Measurements from ENCODE around the gene CD81. TPM values are rescaled to one million over a fixed set of nuclear protein-coding genes. Genes with fewer than 3 reads are reported as not detected.

Gene CD81
- total and polyA plus RNA-seq, 2 donors, result 59.8 to 179 TPM

- H3K4me3 ChIP-seq (ENCODE audit: low read length in 2 of 2), result no peak overlapping the region
Measured at GRCh38 chr11:2382936-2383851, 6.1 kb downstream of the CD81 start.

GRCh38 chr11:2383852-2384804 is 7.0 kb downstream of the CD81 start:
- Histone ChIP-seq H3K4me1 (ENCODE audit: control insufficient read depth in 2 of 2, insufficient read depth in 2 of 2, low read length in 2 of 2) (peaks cover 57 to 91% of the 10 kb centered on the region in 2 donors), H3K27me3 (ENCODE audit: control insufficient read depth in 2 of 2, insufficient read depth in 1 of 2, low read length in 1 of 2) (no peaks in the 10 kb centered on the region), H3K36me3 (ENCODE audit: control insufficient read depth in 2 of 2, insufficient read depth in 2 of 2, low read length in 1 of 2) (peaks cover 10 to 20% of the 10 kb centered on the region in 2 donors), H3K4me3 (ENCODE audit: low read length in 2 of 2) (no peak overlapping the region), H3K27ac (ENCODE audit: low read depth in 1 of 2, low read length in 1 of 2) (peak overlapping the region; percentile 18 to 88), H3K9me3 (ENCODE audit: control insufficient read depth in 2 of 2, insufficient read depth in 1 of 2, low read length in 1 of 2) (peaks cover 1 to 9% of the 10 kb centered on the region in 2 donors)
- 88% methylated on average over 33 of the region's 33 CpGs for WGBS
- no peak for DNase-seq (ENCODE audit: low read depth in 6 of 9, low spot score in 9 of 9)

More at GRCh38 chr11:2382936-2383851, 6.1 kb downstream of the CD81 start:
- H3K36me3 ChIP-seq (ENCODE audit: control insufficient read depth in 2 of 2, insufficient read depth in 2 of 2, low read length in 1 of 2), result peaks cover 6 to 20% of the 10 kb centered on the region in 2 donors
- no peak for DNase-seq (ENCODE audit: low read depth in 6 of 9, low spot score in 9 of 9)
- peaks cover 1 to 9% of the 10 kb centered on the region in 2 donors for H3K9me3 ChIP-seq (ENCODE audit: control insufficient read depth in 2 of 2, insufficient read depth in 1 of 2, low read length in 1 of 2)
- H3K27ac ChIP-seq (ENCODE audit: low read depth in 1 of 2, low read length in 1 of 2), result peak overlapping the region in 1 of 2 donors; percentile 36
- WGBS, result 81% methylated on average over 26 of the region's 26 CpGs
- peaks cover 56 to 90% of the 10 kb centered on the region in 2 donors for H3K4me1 ChIP-seq (ENCODE audit: control insufficient read depth in 2 of 2, insufficient read depth in 2 of 2, low read length in 2 of 2)
- H3K27me3 ChIP-seq (ENCODE audit: control insufficient read depth in 2 of 2, insufficient read depth in 1 of 2, low read length in 1 of 2), result no peaks in the 10 kb centered on the region

GRCh38 chr11:2385156-2386151 is 8.3 kb downstream of the CD81 start:
- H3K27me3 ChIP-seq (ENCODE audit: control insufficient read depth in 2 of 2, insufficient read depth in 1 of 2, low read length in 1 of 2), result no peaks in the 10 kb centered on the region
- H3K27ac ChIP-seq (ENCODE audit: low read depth in 1 of 2, low read length in 1 of 2), result peak overlapping the region; percentile 6 to 88
- DNase-seq (ENCODE audit: low read depth in 6 of 9, low spot score in 9 of 9), result peak in 4 of 9 donors; percentile 43 to 76 (median 46)
- 49% methylated on average over 48 of the region's 48 CpGs for WGBS
- peaks cover 1 to 9% of the 10 kb centered on the region in 2 donors for H3K9me3 ChIP-seq (ENCODE audit: control insufficient read depth in 2 of 2, insufficient read depth in 1 of 2, low read length in 1 of 2)
- peaks cover 12 to 16% of the 10 kb centered on the region in 2 donors for H3K36me3 ChIP-seq (ENCODE audit: control insufficient read depth in 2 of 2, insufficient read depth in 2 of 2, low read length in 1 of 2)
- H3K4me1 ChIP-seq (ENCODE audit: control insufficient read depth in 2 of 2, insufficient read depth in 2 of 2, low read length in 2 of 2), result peaks cover 58 to 96% of the 10 kb centered on the region in 2 donors
- H3K4me3 ChIP-seq (ENCODE audit: low read length in 2 of 2), result no peak overlapping the region

- DNase-seq (ENCODE audit: low read depth in 6 of 9, low spot score in 9 of 9), result no peak
- 86% methylated on average over 9 of the region's 9 CpGs for WGBS
- Histone ChIP-seq H3K36me3 (ENCODE audit: control insufficient read depth in 2 of 2, insufficient read depth in 2 of 2, low read length in 1 of 2) (peaks cover 10 to 25% of the 10 kb centered on the region in 2 donors), H3K9me3 (ENCODE audit: control insufficient read depth in 2 of 2, insufficient read depth in 1 of 2, low read length in 1 of 2) (peaks cover 0 to under 1% of the 10 kb centered on the region in 2 donors), H3K4me3 (ENCODE audit: low read length in 2 of 2) (no peak overlapping the region), H3K4me1 (ENCODE audit: control insufficient read depth in 2 of 2, insufficient read depth in 2 of 2, low read length in 2 of 2) (peaks cover 63 to 89% of the 10 kb centered on the region in 2 donors), H3K27me3 (ENCODE audit: control insufficient read depth in 2 of 2, insufficient read depth in 1 of 2, low read length in 1 of 2) (no peaks in the 10 kb centered on the region), H3K27ac (ENCODE audit: low read depth in 1 of 2, low read length in 1 of 2) (peak overlapping the region in 1 of 2 donors; percentile 88)
Measured at GRCh38 chr11:2386591-2386990, 9.5 kb downstream of the CD81 start.

GRCh38 chr11:2387266-2387987 is 10.3 kb downstream of the CD81 start:
- no peak overlapping the region for H3K4me3 ChIP-seq (ENCODE audit: low read length in 2 of 2)
- H3K9me3 ChIP-seq (ENCODE audit: control insufficient read depth in 2 of 2, insufficient read depth in 1 of 2, low read length in 1 of 2), result no peaks in the 10 kb centered on the region
- no peaks in the 10 kb centered on the region for H3K27me3 ChIP-seq (ENCODE audit: control insufficient read depth in 2 of 2, insufficient read depth in 1 of 2, low read length in 1 of 2)
- H3K27ac ChIP-seq (ENCODE audit: low read depth in 1 of 2, low read length in 1 of 2), result peak overlapping the region; percentile 53 to 88
- WGBS, result 12% methylated on average over 14 of the region's 14 CpGs
- peaks cover 17 to 33% of the 10 kb centered on the region in 2 donors for H3K36me3 ChIP-seq (ENCODE audit: control insufficient read depth in 2 of 2, insufficient read depth in 2 of 2, low read length in 1 of 2)
- DNase-seq (ENCODE audit: low read depth in 6 of 9, low spot score in 9 of 9), result peak in 2 of 9 donors; percentile 38 to 67
- H3K4me1 ChIP-seq (ENCODE audit: control insufficient read depth in 2 of 2, insufficient read depth in 2 of 2, low read length in 2 of 2), result peaks cover 58 to 81% of the 10 kb centered on the region in 2 donors

GRCh38 chr11:2388431-2389376 is 11.6 kb downstream of the CD81 start:
- H3K9me3 ChIP-seq (ENCODE audit: control insufficient read depth in 2 of 2, insufficient read depth in 1 of 2, low read length in 1 of 2), result no peaks in the 10 kb centered on the region
- peaks cover 19 to 44% of the 10 kb centered on the region in 2 donors for H3K36me3 ChIP-seq (ENCODE audit: control insufficient read depth in 2 of 2, insufficient read depth in 2 of 2, low read length in 1 of 2)
- H3K27ac ChIP-seq (ENCODE audit: low read depth in 1 of 2, low read length in 1 of 2), result peak overlapping the region; percentile 60 to 88
- peak in 1 of 9 donors; percentile 57 for DNase-seq (ENCODE audit: low read depth in 6 of 9, low spot score in 9 of 9)
- no peaks in the 10 kb centered on the region for H3K27me3 ChIP-seq (ENCODE audit: control insufficient read depth in 2 of 2, insufficient read depth in 1 of 2, low read length in 1 of 2)
- H3K4me3 ChIP-seq (ENCODE audit: low read length in 2 of 2), result no peak overlapping the region
- 80% methylated on average over 15 of the region's 15 CpGs for WGBS
- H3K4me1 ChIP-seq (ENCODE audit: control insufficient read depth in 2 of 2, insufficient read depth in 2 of 2, low read length in 2 of 2), result peaks cover 58 to 68% of the 10 kb centered on the region in 2 donors

- H3K36me3 ChIP-seq (ENCODE audit: control insufficient read depth in 2 of 2, insufficient read depth in 2 of 2, low read length in 1 of 2), result peaks cover 27 to 48% of the 10 kb centered on the region in 2 donors
- H3K4me3 ChIP-seq (ENCODE audit: low read length in 2 of 2), result no peak overlapping the region
- peaks cover 57 to 64% of the 10 kb centered on the region in 2 donors for H3K4me1 ChIP-seq (ENCODE audit: control insufficient read depth in 2 of 2, insufficient read depth in 2 of 2, low read length in 2 of 2)
- 21% methylated on average over 14 of the region's 14 CpGs for WGBS
- DNase-seq (ENCODE audit: low read depth in 6 of 9, low spot score in 9 of 9), result peak in 3 of 9 donors; percentile 38 to 65 (median 52)
- H3K27ac ChIP-seq (ENCODE audit: low read depth in 1 of 2, low read length in 1 of 2), result peak overlapping the region; percentile 60 to 88
- no peaks in the 10 kb centered on the region for H3K27me3 ChIP-seq (ENCODE audit: control insufficient read depth in 2 of 2, insufficient read depth in 1 of 2, low read length in 1 of 2)
- no peaks in the 10 kb centered on the region for H3K9me3 ChIP-seq (ENCODE audit: control insufficient read depth in 2 of 2, insufficient read depth in 1 of 2, low read length in 1 of 2)
Measured at GRCh38 chr11:2389377-2390026, 12.4 kb downstream of the CD81 start.

Data from thymus (tissue), 11 donors.